BE2C (cell line): Measurements from ENCODE around the gene CUBN.

Experiments used
- DNase-seq: peaks from one replicate; pipeline ENCODE4 v3.0.0-alpha.2; 2020
- H3K27me3 ChIP-seq: fragments of 250-450 bp; sonication (Bioruptor Pico); 2 replicates; pipeline ENCODE4 v1.5.1; 2020; ENCODE audit warnings: mild to moderate bottlenecking
- H3K36me3 ChIP-seq: fragments of 250-450 bp; sonication (Bioruptor Pico); 2 replicates; pipeline ENCODE4 v1.5.1; 2020; ENCODE audit warnings: mild to moderate bottlenecking
- H3K4me1 ChIP-seq: fragments of 250-450 bp; sonication (Bioruptor Pico); 2 replicates; pipeline ENCODE4 v1.5.1; 2020
- H3K4me3 ChIP-seq: 2 replicates; pipeline ENCODE4 v1.5.1; 2011; ENCODE audit warnings: low read depth, low read length
- H3K9me3 ChIP-seq: fragments of 250-450 bp; sonication (Bioruptor Pico); 2 replicates; pipeline ENCODE4 v1.5.1; 2020
- TF ChIP-seq, protein P1 (sequence below): IDR thresholded peaks from 2 replicates; pipeline ENCODE4 v1.5.1; 2012; ENCODE audit warnings: mild to moderate bottlenecking, low read depth, low read length

Gene CUBN

DNA sequence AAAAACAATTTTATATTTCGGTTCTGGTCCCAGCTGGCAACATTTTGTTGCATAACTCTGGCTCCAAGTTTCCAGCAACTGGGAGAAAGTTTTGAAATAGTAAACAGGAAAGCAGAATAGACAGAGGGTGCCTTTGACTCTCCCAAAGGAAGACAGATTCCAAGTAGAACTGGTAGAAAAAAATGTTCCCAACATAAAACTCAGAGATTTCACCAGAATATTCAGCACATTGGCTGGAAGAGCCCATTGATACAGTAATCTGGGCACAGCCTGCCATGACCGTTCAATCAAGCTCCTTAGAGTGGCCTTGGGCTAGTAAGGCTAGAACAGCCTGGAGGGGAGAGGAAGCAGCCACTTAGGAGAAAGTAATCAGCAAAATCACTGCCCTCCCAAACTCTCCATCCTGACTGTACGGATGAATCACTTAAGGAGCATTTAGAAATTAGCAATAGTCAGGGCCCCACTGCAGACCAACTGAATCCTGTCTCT is 120.4 kb downstream of the CUBN start:
- no peaks in the 10 kb centered on the region for H3K27me3 ChIP-seq
- H3K9me3 ChIP-seq: no peaks in the 10 kb centered on the region; the same call in 1 of the 2 replicates
- DNase-seq: no peak
- TF ChIP-seq, protein P1, sequence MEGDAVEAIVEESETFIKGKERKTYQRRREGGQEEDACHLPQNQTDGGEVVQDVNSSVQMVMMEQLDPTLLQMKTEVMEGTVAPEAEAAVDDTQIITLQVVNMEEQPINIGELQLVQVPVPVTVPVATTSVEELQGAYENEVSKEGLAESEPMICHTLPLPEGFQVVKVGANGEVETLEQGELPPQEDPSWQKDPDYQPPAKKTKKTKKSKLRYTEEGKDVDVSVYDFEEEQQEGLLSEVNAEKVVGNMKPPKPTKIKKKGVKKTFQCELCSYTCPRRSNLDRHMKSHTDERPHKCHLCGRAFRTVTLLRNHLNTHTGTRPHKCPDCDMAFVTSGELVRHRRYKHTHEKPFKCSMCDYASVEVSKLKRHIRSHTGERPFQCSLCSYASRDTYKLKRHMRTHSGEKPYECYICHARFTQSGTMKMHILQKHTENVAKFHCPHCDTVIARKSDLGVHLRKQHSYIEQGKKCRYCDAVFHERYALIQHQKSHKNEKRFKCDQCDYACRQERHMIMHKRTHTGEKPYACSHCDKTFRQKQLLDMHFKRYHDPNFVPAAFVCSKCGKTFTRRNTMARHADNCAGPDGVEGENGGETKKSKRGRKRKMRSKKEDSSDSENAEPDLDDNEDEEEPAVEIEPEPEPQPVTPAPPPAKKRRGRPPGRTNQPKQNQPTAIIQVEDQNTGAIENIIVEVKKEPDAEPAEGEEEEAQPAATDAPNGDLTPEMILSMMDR: no peak
- no peak overlapping the region for H3K4me3 ChIP-seq
- H3K4me1 ChIP-seq: no peaks in the 10 kb centered on the region
- no peaks in the 10 kb centered on the region for H3K36me3 ChIP-seq

- TF ChIP-seq, protein P1: no peak
- no peaks in the 10 kb centered on the region for H3K36me3 ChIP-seq
Observed at GRCh38 chr10:17007418-17007770, 122.2 kb downstream of the CUBN start.

DNA sequence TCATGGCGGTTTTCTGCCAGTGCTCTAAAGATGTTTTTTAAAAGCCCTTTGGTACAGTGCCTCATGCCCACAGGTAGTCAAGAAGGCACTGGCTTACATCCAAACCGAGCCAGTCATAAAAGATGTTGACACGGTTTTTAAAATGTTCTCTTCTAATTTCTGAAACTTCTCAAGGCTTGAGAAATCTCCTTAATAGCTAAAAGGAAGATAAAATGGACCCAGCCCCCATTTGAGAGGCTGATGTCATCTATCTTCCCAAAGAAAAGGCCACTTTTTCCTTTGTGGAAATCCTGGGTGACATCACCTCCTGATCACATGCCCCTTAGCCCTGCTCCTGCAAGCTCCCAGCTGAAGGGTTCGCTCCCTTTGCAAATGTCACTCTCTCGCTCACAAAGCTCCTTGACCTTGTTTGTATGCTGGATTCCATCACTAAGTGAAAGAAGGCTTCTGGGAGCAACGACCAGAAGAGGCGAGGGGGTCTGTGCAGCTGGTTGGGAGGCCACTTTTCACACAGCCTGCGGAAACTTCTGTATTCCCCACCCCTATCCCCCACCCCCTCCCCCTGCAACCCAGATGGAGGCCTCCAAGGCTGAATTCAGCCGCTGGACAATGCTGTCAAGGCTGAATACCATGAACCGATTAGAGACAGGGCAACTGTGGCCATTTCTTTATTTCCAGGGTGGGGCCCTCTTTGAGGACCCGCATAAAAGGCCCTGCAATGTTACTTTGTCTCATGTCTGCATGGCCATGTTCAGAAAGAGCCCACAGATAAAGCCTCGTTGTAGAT is 122.8 kb downstream of the CUBN start:
- no peak overlapping the region for H3K4me3 ChIP-seq

More at GRCh38 chr10:17007418-17007770, 122.2 kb downstream of the CUBN start:
- no peak for DNase-seq
- H3K4me1 ChIP-seq: no peaks in the 10 kb centered on the region
- H3K9me3 ChIP-seq: no peaks in the 10 kb centered on the region; the same call in 1 of the 2 replicates
- no peak overlapping the region for H3K4me3 ChIP-seq
- H3K27me3 ChIP-seq: no peaks in the 10 kb centered on the region

DNA sequence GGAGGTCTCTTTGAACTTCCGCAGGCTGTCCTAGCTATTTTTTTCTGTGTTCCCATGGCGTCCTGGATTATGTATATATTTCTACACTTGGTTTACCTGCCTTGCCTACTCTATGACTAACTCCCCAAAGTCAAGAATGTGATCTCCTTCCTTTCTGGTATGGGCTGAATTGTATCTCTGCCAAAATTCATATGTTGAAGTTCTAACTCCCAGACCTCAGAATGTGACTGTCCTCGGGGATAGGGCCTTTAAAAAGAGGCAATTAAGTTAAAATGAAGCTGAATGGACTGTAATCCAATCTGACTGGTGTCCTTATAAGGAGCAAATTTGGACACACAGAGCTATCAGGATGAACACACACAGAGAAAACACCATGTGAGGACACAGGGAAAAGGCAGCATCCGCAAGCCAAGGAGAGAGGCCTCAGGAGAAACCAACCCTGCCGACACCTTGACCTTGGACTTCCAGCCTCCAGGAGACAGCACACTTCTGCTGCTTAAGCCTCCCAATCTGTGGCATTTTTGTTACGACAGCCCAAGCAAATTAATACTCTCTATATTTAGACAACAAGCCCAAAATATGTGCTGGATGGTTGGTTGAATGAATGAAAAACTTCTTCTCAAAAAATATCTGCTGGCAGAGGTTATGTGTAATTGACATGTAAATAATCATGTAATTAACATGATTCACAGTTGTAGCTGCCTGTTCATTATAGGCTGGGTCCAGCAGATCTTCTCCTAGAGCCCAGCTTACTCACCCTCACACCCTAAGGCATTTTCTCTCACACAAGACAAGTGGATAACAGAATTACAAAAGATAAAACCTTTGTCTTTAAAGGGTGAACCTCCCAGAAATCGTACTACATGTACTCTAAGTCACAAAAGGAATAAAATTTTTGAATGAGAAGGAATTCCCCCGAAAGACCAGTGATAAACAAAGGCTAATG is 123.7 kb downstream of the CUBN start:
- TF ChIP-seq, protein P1: no peak
- Histone ChIP-seq H3K27me3 (no peaks in the 10 kb centered on the region), H3K4me3 (no peak overlapping the region), H3K9me3 (peaks cover 5% of the 10 kb centered on the region; the same call in 1 of the 2 replicates), H3K36me3 (no peaks in the 10 kb centered on the region), H3K4me1 (no peaks in the 10 kb centered on the region)
- DNase-seq: no peak

More for the DNA sequence above, 122.8 kb downstream of the CUBN start:
- TF ChIP-seq, protein P1: no peak
- H3K9me3 ChIP-seq: no peaks in the 10 kb centered on the region; the same call in 1 of the 2 replicates
- no peak for DNase-seq
- no peaks in the 10 kb centered on the region for H3K36me3 ChIP-seq
- H3K4me1 ChIP-seq: no peaks in the 10 kb centered on the region
- H3K27me3 ChIP-seq: no peaks in the 10 kb centered on the region

GRCh38 chr10:17004801-17005380 is 124.7 kb downstream of the CUBN start:
- no peak overlapping the region for H3K4me3 ChIP-seq
- H3K36me3 ChIP-seq: no peaks in the 10 kb centered on the region
- no peaks in the 10 kb centered on the region for H3K27me3 ChIP-seq
- TF ChIP-seq, protein P1: no peak
- H3K9me3 ChIP-seq: peaks cover 5% of the 10 kb centered on the region; the same call in 1 of the 2 replicates
- no peaks in the 10 kb centered on the region for H3K4me1 ChIP-seq
- no peak for DNase-seq
